Tibial nerve (tissue), 4 donors: Measurements from ENCODE around the gene CYP27C1. TPM values are rescaled to one million over a fixed set of nuclear protein-coding genes. Genes with fewer than 3 reads are reported as not detected.

ENCODE experiments used
- DNase-seq, 2 donors: peaks; one replicate each; pipeline ENCODE4 v3.0.0-alpha.2; 2019; ENCODE audit warnings: low spot score in 2 of 2
- H3K27ac ChIP-seq, 4 donors: fragments of 200-600 bp; sonication (generic) in 3 of 4; one replicate each; pipeline ENCODE4 v1.5.1; 2017 to 2019; ENCODE audit warnings: mild to moderate bottlenecking in 1 of 4
- H3K27me3 ChIP-seq, 2 donors: fragments of 200-600 bp; sonication (generic) in 1 of 2; one replicate each; pipeline versions ENCODE4 v1.5.1 to v1.6.0; 2017 to 2019
- H3K36me3 ChIP-seq, 3 donors: fragments of 200-600 bp; sonication (generic); one replicate each; pipeline ENCODE4 v1.5.1; 2018 to 2019
- H3K4me1 ChIP-seq, 4 donors: fragments of 200-600 bp; sonication (generic) in 3 of 4; one replicate each; pipeline ENCODE4 v1.5.1; 2017 to 2019
- H3K4me3 ChIP-seq, 4 donors: fragments of 200-600 bp; sonication (generic) in 3 of 4; one replicate each; pipeline ENCODE4 v1.5.1; 2017 to 2019; ENCODE audit warnings: mild to moderate bottlenecking in 1 of 4, moderate library complexity in 1 of 4
- H3K9me3 ChIP-seq, 4 donors: fragments of 200-600 bp; sonication (generic) in 3 of 4; one replicate each; pipeline ENCODE4 v1.5.1; 2017 to 2019
- CTCF ChIP-seq, 5 experiments: fragments of 200-600 bp in 3 of 5; fragments of 450-650 bp in 2 of 5; sonication (generic) in 3 of 5; IDR thresholded peaks; one replicate each; pipeline ENCODE4 v1.5.1; 2016 to 2019; ENCODE audit warnings: antibody characterized with exemption in 5 of 5, mild to moderate bottlenecking in 3 of 5, moderate library complexity in 2 of 5
- EP300 ChIP-seq, 2 donors: sonication (generic); formaldehyde crosslinking; IDR thresholded peaks; one replicate each; pipeline ENCODE4 v1.6.1; 2017; ENCODE audit warnings: antibody characterized with exemption in 2 of 2, mild to moderate bottlenecking in 1 of 2
- POLR2A ChIP-seq, 2 donors: fragments of 450-650 bp; IDR thresholded peaks; one replicate each; pipeline ENCODE4 v1.6.1; 2017; ENCODE audit warnings: antibody characterized with exemption in 2 of 2, mild to moderate bottlenecking in 2 of 2, moderate library complexity in 2 of 2
- WGBS, 2 donors: methylation state at CpG; one replicate each; pipeline ENCODE4 v1.1.5; 2018; 5-methylcytosine and 5-hydroxymethylcytosine counted together
- total RNA-seq, 4 donors: library from RNA; depleted of rRNA; stranded (reverse); fragments of >200 nt; gene quantifications; one replicate each; pipeline ENCODE4 v1.1.0, GENCODE V29; 2016

CYP27C1 gene
- total RNA-seq, 4 donors from 2014 or later, result 0.42 to 1.2 (median 0.73) TPM

- TF ChIP-seq EP300 (IDR thresholded peaks at IDR 0.05) (no peak), CTCF (IDR thresholded peaks at IDR 0.05) (no peak), POLR2A (IDR thresholded peaks at IDR 0.05) (no peak)
- no peak overlapping the region for H3K4me3 ChIP-seq
- H3K36me3 ChIP-seq, result no peaks in the 10 kb centered on the region
- 64 to 83% methylated on average over 3 of the region's 3 CpGs for WGBS, 2 donors
- no peaks in the 10 kb centered on the region for H3K27me3 ChIP-seq
- H3K27ac ChIP-seq, result no peak overlapping the region
- peaks cover 0 to 14% (median 7%) of the 10 kb centered on the region in 4 donors for H3K4me1 ChIP-seq
- no peaks in the 10 kb centered on the region for H3K9me3 ChIP-seq
- DNase-seq, result no peak
Measured at GRCh38 chr2:127160676-127161075, 59.4 kb downstream of the CYP27C1 start.

GRCh38 chr2:127159543-127159942 lies 60.6 kb downstream of the CYP27C1 start:
- 72 to 77% methylated on average over 2 of the region's 2 CpGs for WGBS, 2 donors
- no peak for DNase-seq
- TF ChIP-seq CTCF (IDR thresholded peaks at IDR 0.05), result no peak
- TF ChIP-seq EP300 (IDR thresholded peaks at IDR 0.05), result no peak
- no peak for TF ChIP-seq POLR2A (IDR thresholded peaks at IDR 0.05)

GRCh38 chr2:127158614-127159290 lies 61.3 kb downstream of the CYP27C1 start:
- H3K9me3 ChIP-seq, result no peaks in the 10 kb centered on the region
- no peak for DNase-seq
- WGBS, 2 donors, result 81 to 83% methylated on average over 11 of the region's 11 CpGs

More at GRCh38 chr2:127159543-127159942, 60.6 kb downstream of the CYP27C1 start:
- Histone ChIP-seq H3K36me3 (no peaks in the 10 kb centered on the region), H3K9me3 (no peaks in the 10 kb centered on the region), H3K4me1 (peaks cover 0 to 26% (median 12%) of the 10 kb centered on the region in 4 donors), H3K4me3 (no peak overlapping the region), H3K27me3 (no peaks in the 10 kb centered on the region), H3K27ac (no peak overlapping the region)

GRCh38 chr2:127157651-127158485 lies 62.2 kb downstream of the CYP27C1 start:
- Histone ChIP-seq H3K4me1 (peaks cover 0 to 34% (median 12%) of the 10 kb centered on the region in 4 donors), H3K36me3 (no peaks in the 10 kb centered on the region), H3K27me3 (no peaks in the 10 kb centered on the region), H3K4me3 (no peak overlapping the region), H3K27ac (peak overlapping the region in 1 of 4 donors; percentile 31), H3K9me3 (no peaks in the 10 kb centered on the region)
- 48 to 57% methylated on average over 14 of the region's 16 CpGs for WGBS, 2 donors
- DNase-seq, result no peak
- TF ChIP-seq EP300 (IDR thresholded peaks at IDR 0.05), result no peak

More at GRCh38 chr2:127158614-127159290, 61.3 kb downstream of the CYP27C1 start:
- no peak overlapping the region for H3K27ac ChIP-seq
- no peak overlapping the region for H3K4me3 ChIP-seq
- H3K36me3 ChIP-seq, result no peaks in the 10 kb centered on the region
- no peaks in the 10 kb centered on the region for H3K27me3 ChIP-seq
- TF ChIP-seq CTCF (IDR thresholded peaks at IDR 0.05) (no peak), EP300 (IDR thresholded peaks at IDR 0.05) (no peak), POLR2A (IDR thresholded peaks at IDR 0.05) (no peak)
- peaks cover 0 to 34% (median 12%) of the 10 kb centered on the region in 4 donors for H3K4me1 ChIP-seq

- H3K27me3 ChIP-seq, result no peaks in the 10 kb centered on the region
- TF ChIP-seq POLR2A (IDR thresholded peaks at IDR 0.05) (no peak), CTCF (IDR thresholded peaks at IDR 0.05) (no peak), EP300 (IDR thresholded peaks at IDR 0.05) (no peak)
- 80 to 92% methylated on average over 6 of the region's 6 CpGs for WGBS, 2 donors
- no peaks in the 10 kb centered on the region for H3K36me3 ChIP-seq
- peak overlapping the region in 1 of 4 donors; percentile 31 for H3K27ac ChIP-seq
- DNase-seq, result no peak
- H3K9me3 ChIP-seq, result no peaks in the 10 kb centered on the region
- peaks cover 0 to 34% (median 12%) of the 10 kb centered on the region in 4 donors for H3K4me1 ChIP-seq
- no peak overlapping the region for H3K4me3 ChIP-seq
Measured at GRCh38 chr2:127157114-127157513, 63.0 kb downstream of the CYP27C1 start.
